ENCODE data around the gene AMN. TPM values are rescaled to one million over a fixed set of nuclear protein-coding genes. Genes with fewer than 3 reads are reported as not detected.

AMN gene
- total RNA-seq, 2 donors from 2014 or later = 1.9 to 3.2 TPM

- DNase-seq = no peak
- Mint-ChIP-seq H3K27ac (peak overlapping the region; percentile 7), H3K4me3 (no peak overlapping the region), H3K4me1 (peaks cover 15% of the 10 kb centered on the region), H3K36me3 (ENCODE audit: low read depth) (peaks cover 84% of the 10 kb centered on the region), H3K27me3 (ENCODE audit: insufficient read depth) (no peaks in the 10 kb centered on the region), H3K9me3 (no peaks in the 10 kb centered on the region)
- H3K4me3 ChIP-seq (ENCODE audit: low read length) = no peak overlapping the region
- no peaks in the 10 kb centered on the region for H3K9me3 ChIP-seq (ENCODE audit: control insufficient read depth, low read length)
- WGBS, 2 experiments (ENCODE audit: insufficient coverage in 1 of 2, insufficient read length in 1 of 2) = 97% methylated on average over 8 to 10 of the region's 10 CpGs
- H3K36me3 ChIP-seq (ENCODE audit: control insufficient read depth, insufficient read depth, low read length) = peaks cover 89% of the 10 kb centered on the region
- H3K9ac ChIP-seq (ENCODE audit: extremely low read depth, low read length, poor library complexity, severe bottlenecking) = no peak overlapping the region
- TF ChIP-seq CTCF (conservative IDR thresholded peaks at IDR 0.05) = no peak
- no peaks in the 10 kb centered on the region for H3K27me3 ChIP-seq (ENCODE audit: control insufficient read depth, insufficient read depth, low read length, poor library complexity, severe bottlenecking)
- no peaks in the 10 kb centered on the region for H3K4me1 ChIP-seq (ENCODE audit: control insufficient read depth, insufficient read depth, low read length)
- H3K27ac ChIP-seq (ENCODE audit: low read depth, low read length) = no peak overlapping the region
These were observed 48.0 kb downstream of the AMN start for GRCh38 chr14:102970496-102970895.

- no peak for DNase-seq
- 93 to 100% methylated on average over 5 to 9 of the region's 9 CpGs for WGBS, 2 experiments (ENCODE audit: insufficient coverage in 1 of 2, insufficient read length in 1 of 2)
These were observed 48.9 kb downstream of the AMN start for GRCh38 chr14:102971314-102971713.

GRCh38 chr14:102971836-102972606 is 49.6 kb downstream of the AMN start:
- DNase-seq = no peak
- Histone ChIP-seq H3K4me1 (ENCODE audit: control insufficient read depth, insufficient read depth, low read length) (no peaks in the 10 kb centered on the region), H3K27me3 (ENCODE audit: control insufficient read depth, insufficient read depth, low read length, poor library complexity, severe bottlenecking) (no peaks in the 10 kb centered on the region), H3K4me3 (ENCODE audit: low read length) (no peak overlapping the region), H3K36me3 (ENCODE audit: control insufficient read depth, insufficient read depth, low read length) (peaks cover 88% of the 10 kb centered on the region), H3K9ac (ENCODE audit: extremely low read depth, low read length, poor library complexity, severe bottlenecking) (no peak overlapping the region), H3K27ac (ENCODE audit: low read depth, low read length) (no peak overlapping the region), H3K9me3 (ENCODE audit: control insufficient read depth, low read length) (no peaks in the 10 kb centered on the region)
- Mint-ChIP-seq H3K27me3 (ENCODE audit: insufficient read depth) (no peaks in the 10 kb centered on the region), H3K4me3 (no peak overlapping the region), H3K27ac (peak overlapping the region; percentile 6), H3K36me3 (ENCODE audit: low read depth) (peaks cover 78% of the 10 kb centered on the region), H3K9me3 (no peaks in the 10 kb centered on the region), H3K4me1 (peaks cover 15% of the 10 kb centered on the region)
- TF ChIP-seq CTCF (conservative IDR thresholded peaks at IDR 0.05) = no peak
- WGBS, 2 experiments (ENCODE audit: insufficient coverage in 1 of 2, insufficient read length in 1 of 2) = 91 to 95% methylated on average over 24 to 25 of the region's 25 CpGs

More at GRCh38 chr14:102971314-102971713, 48.9 kb downstream of the AMN start:
- no peak overlapping the region for H3K9ac ChIP-seq (ENCODE audit: extremely low read depth, low read length, poor library complexity, severe bottlenecking)
- Mint-ChIP-seq H3K36me3 (ENCODE audit: low read depth) (peaks cover 84% of the 10 kb centered on the region), H3K27me3 (ENCODE audit: insufficient read depth) (no peaks in the 10 kb centered on the region), H3K4me1 (peaks cover 15% of the 10 kb centered on the region), H3K9me3 (no peaks in the 10 kb centered on the region), H3K4me3 (no peak overlapping the region), H3K27ac (no peak overlapping the region)
- no peaks in the 10 kb centered on the region for H3K4me1 ChIP-seq (ENCODE audit: control insufficient read depth, insufficient read depth, low read length)
- H3K27me3 ChIP-seq (ENCODE audit: control insufficient read depth, insufficient read depth, low read length, poor library complexity, severe bottlenecking) = no peaks in the 10 kb centered on the region
- H3K4me3 ChIP-seq (ENCODE audit: low read length) = no peak overlapping the region
- no peaks in the 10 kb centered on the region for H3K9me3 ChIP-seq (ENCODE audit: control insufficient read depth, low read length)
- H3K27ac ChIP-seq (ENCODE audit: low read depth, low read length) = no peak overlapping the region
- TF ChIP-seq CTCF (conservative IDR thresholded peaks at IDR 0.05) = no peak
- H3K36me3 ChIP-seq (ENCODE audit: control insufficient read depth, insufficient read depth, low read length) = peaks cover 89% of the 10 kb centered on the region
